Stimulated activated memory B cell treated with anti-CD40 and anti-IgM and Interleukin-4, amounts not matched to agents 10 μg/mL and 1 μg/mL and 100 μg/mL, for 72 hours (primary cell): Measurements from ENCODE around the gene ARPP21.

Experiments
- ATAC-seq: fragments of 150-1000 bp; cut with Tn5 transposase; 2 replicates; pipeline ENCODE4 v1.10.0; 2021
- H3K27ac Mint-ChIP-seq: one replicate; pipeline ENCODE4 v1.8.0; 2022; ENCODE audit warnings: mild to moderate bottlenecking, mixed read lengths
- H3K27me3 Mint-ChIP-seq: one replicate; pipeline ENCODE4 v1.8.0; 2022; ENCODE audit warnings: mixed read lengths
- H3K36me3 Mint-ChIP-seq: one replicate; pipeline ENCODE4 v1.8.0; 2022; ENCODE audit warnings: mixed read lengths
- H3K4me1 Mint-ChIP-seq: one replicate; pipeline ENCODE4 v1.8.0; 2022; ENCODE audit warnings: mixed read lengths
- H3K4me3 Mint-ChIP-seq: one replicate; pipeline ENCODE4 v1.8.0; 2022; ENCODE audit warnings: mild to moderate bottlenecking, moderate library complexity, mixed read lengths
- H3K9me3 Mint-ChIP-seq: one replicate; pipeline ENCODE4 v1.8.0; 2022; ENCODE audit warnings: mixed read lengths

Gene ARPP21

GRCh38 chr3:35679409-35680080 lies 40.2 kb downstream of the ARPP21 start:
- no peaks in the 10 kb centered on the region for H3K4me1 Mint-ChIP-seq
- no peaks in the 10 kb centered on the region for H3K27me3 Mint-ChIP-seq
- peaks cover 5% of the 10 kb centered on the region for H3K9me3 Mint-ChIP-seq
- no peaks in the 10 kb centered on the region for H3K36me3 Mint-ChIP-seq
- H3K4me3 Mint-ChIP-seq, result no peak overlapping the region
- H3K27ac Mint-ChIP-seq, result no peak overlapping the region
- no peak for ATAC-seq

- Mint-ChIP-seq H3K4me1 (no peaks in the 10 kb centered on the region), H3K4me3 (no peak overlapping the region), H3K27me3 (no peaks in the 10 kb centered on the region), H3K9me3 (peaks cover 3% of the 10 kb centered on the region), H3K27ac (no peak overlapping the region), H3K36me3 (no peaks in the 10 kb centered on the region)
- no peak for ATAC-seq
Measured at GRCh38 chr3:35680866-35681650, 41.7 kb downstream of the ARPP21 start.

- no peaks in the 10 kb centered on the region for H3K36me3 Mint-ChIP-seq
- no peak for ATAC-seq
- no peak overlapping the region for H3K27ac Mint-ChIP-seq
- H3K4me1 Mint-ChIP-seq, result no peaks in the 10 kb centered on the region
- H3K4me3 Mint-ChIP-seq, result no peak overlapping the region
- H3K27me3 Mint-ChIP-seq, result no peaks in the 10 kb centered on the region
- H3K9me3 Mint-ChIP-seq, result peaks cover 3% of the 10 kb centered on the region
Measured at GRCh38 chr3:35685153-35685552, 45.8 kb downstream of the ARPP21 start.

- Mint-ChIP-seq H3K9me3 (peaks cover 3% of the 10 kb centered on the region), H3K27ac (no peak overlapping the region), H3K27me3 (no peaks in the 10 kb centered on the region), H3K36me3 (no peaks in the 10 kb centered on the region), H3K4me1 (no peaks in the 10 kb centered on the region), H3K4me3 (no peak overlapping the region)
- ATAC-seq, result no peak
Measured at GRCh38 chr3:35688826-35689225, 49.5 kb downstream of the ARPP21 start.

- peaks cover 3% of the 10 kb centered on the region for H3K9me3 Mint-ChIP-seq
- H3K27ac Mint-ChIP-seq, result no peak overlapping the region
- H3K4me3 Mint-ChIP-seq, result no peak overlapping the region
- H3K27me3 Mint-ChIP-seq, result no peaks in the 10 kb centered on the region
- no peaks in the 10 kb centered on the region for H3K4me1 Mint-ChIP-seq
- ATAC-seq, result no peak
- H3K36me3 Mint-ChIP-seq, result no peaks in the 10 kb centered on the region
Measured at GRCh38 chr3:35690271-35690670, 50.9 kb downstream of the ARPP21 start.

GRCh38 chr3:35705904-35706303 lies 66.6 kb downstream of the ARPP21 start:
- no peak overlapping the region for H3K4me3 Mint-ChIP-seq
- ATAC-seq, result no peak
- H3K4me1 Mint-ChIP-seq, result no peaks in the 10 kb centered on the region
- no peaks in the 10 kb centered on the region for H3K36me3 Mint-ChIP-seq
- H3K27ac Mint-ChIP-seq, result no peak overlapping the region
- no peaks in the 10 kb centered on the region for H3K27me3 Mint-ChIP-seq
- no peaks in the 10 kb centered on the region for H3K9me3 Mint-ChIP-seq

GRCh38 chr3:35707904-35708303 lies 68.6 kb downstream of the ARPP21 start:
- H3K4me1 Mint-ChIP-seq, result no peaks in the 10 kb centered on the region
- no peaks in the 10 kb centered on the region for H3K9me3 Mint-ChIP-seq
- ATAC-seq, result no peak
- H3K4me3 Mint-ChIP-seq, result no peak overlapping the region
- H3K36me3 Mint-ChIP-seq, result no peaks in the 10 kb centered on the region
- no peak overlapping the region for H3K27ac Mint-ChIP-seq
- H3K27me3 Mint-ChIP-seq, result no peaks in the 10 kb centered on the region

- no peak overlapping the region for H3K4me3 Mint-ChIP-seq
- no peak overlapping the region for H3K27ac Mint-ChIP-seq
- no peaks in the 10 kb centered on the region for H3K36me3 Mint-ChIP-seq
- H3K27me3 Mint-ChIP-seq, result no peaks in the 10 kb centered on the region
- no peaks in the 10 kb centered on the region for H3K9me3 Mint-ChIP-seq
- ATAC-seq, result no peak
- no peaks in the 10 kb centered on the region for H3K4me1 Mint-ChIP-seq
Measured at GRCh38 chr3:35708394-35709271, 69.3 kb downstream of the ARPP21 start.

- Mint-ChIP-seq H3K4me1 (no peaks in the 10 kb centered on the region), H3K27ac (no peak overlapping the region)
Measured at GRCh38 chr3:35709691-35710090, 70.4 kb downstream of the ARPP21 start.

GRCh38 chr3:35710554-35710953 lies 71.2 kb downstream of the ARPP21 start:
- H3K27me3 Mint-ChIP-seq, result no peaks in the 10 kb centered on the region
- no peak overlapping the region for H3K27ac Mint-ChIP-seq
- H3K4me1 Mint-ChIP-seq, result no peaks in the 10 kb centered on the region
- no peak overlapping the region for H3K4me3 Mint-ChIP-seq
- no peaks in the 10 kb centered on the region for H3K36me3 Mint-ChIP-seq
- H3K9me3 Mint-ChIP-seq, result no peaks in the 10 kb centered on the region
- no peak for ATAC-seq

More at GRCh38 chr3:35709691-35710090, 70.4 kb downstream of the ARPP21 start:
- no peak overlapping the region for H3K4me3 Mint-ChIP-seq
- no peaks in the 10 kb centered on the region for H3K27me3 Mint-ChIP-seq
- no peaks in the 10 kb centered on the region for H3K9me3 Mint-ChIP-seq
- ATAC-seq, result no peak
- H3K36me3 Mint-ChIP-seq, result no peaks in the 10 kb centered on the region

- no peak for ATAC-seq
- H3K27me3 Mint-ChIP-seq, result no peaks in the 10 kb centered on the region
- no peaks in the 10 kb centered on the region for H3K4me1 Mint-ChIP-seq
Measured at GRCh38 chr3:35718921-35719320, 79.6 kb downstream of the ARPP21 start.

GRCh38 chr3:35721628-35722027 lies 82.3 kb downstream of the ARPP21 start:
- Mint-ChIP-seq H3K27ac (no peak overlapping the region), H3K36me3 (no peaks in the 10 kb centered on the region), H3K9me3 (no peaks in the 10 kb centered on the region), H3K27me3 (no peaks in the 10 kb centered on the region), H3K4me1 (no peaks in the 10 kb centered on the region), H3K4me3 (no peak overlapping the region)
- no peak for ATAC-seq

More at GRCh38 chr3:35718921-35719320, 79.6 kb downstream of the ARPP21 start:
- Mint-ChIP-seq H3K27ac (no peak overlapping the region), H3K4me3 (no peak overlapping the region), H3K36me3 (no peaks in the 10 kb centered on the region), H3K9me3 (no peaks in the 10 kb centered on the region)

GRCh38 chr3:35722902-35723301 lies 83.6 kb downstream of the ARPP21 start:
- Mint-ChIP-seq H3K27ac (no peak overlapping the region), H3K4me1 (no peaks in the 10 kb centered on the region), H3K4me3 (no peak overlapping the region), H3K36me3 (no peaks in the 10 kb centered on the region), H3K9me3 (no peaks in the 10 kb centered on the region), H3K27me3 (no peaks in the 10 kb centered on the region)
- ATAC-seq, result no peak

- H3K9me3 Mint-ChIP-seq, result no peaks in the 10 kb centered on the region
- no peaks in the 10 kb centered on the region for H3K4me1 Mint-ChIP-seq
- H3K27me3 Mint-ChIP-seq, result no peaks in the 10 kb centered on the region
- no peak overlapping the region for H3K27ac Mint-ChIP-seq
- no peaks in the 10 kb centered on the region for H3K36me3 Mint-ChIP-seq
- no peak overlapping the region for H3K4me3 Mint-ChIP-seq
- no peak for ATAC-seq
Measured at GRCh38 chr3:35723480-35724097, 84.3 kb downstream of the ARPP21 start.

- ATAC-seq, result no peak
- no peaks in the 10 kb centered on the region for H3K4me1 Mint-ChIP-seq
- H3K27me3 Mint-ChIP-seq, result no peaks in the 10 kb centered on the region
- no peaks in the 10 kb centered on the region for H3K9me3 Mint-ChIP-seq
- no peaks in the 10 kb centered on the region for H3K36me3 Mint-ChIP-seq
- H3K27ac Mint-ChIP-seq, result no peak overlapping the region
- no peak overlapping the region for H3K4me3 Mint-ChIP-seq
Measured at GRCh38 chr3:35724106-35724505, 84.8 kb downstream of the ARPP21 start.
